DMS114 treated with DMSO at 0.1 percent for 48 hours (cell line): ENCODE results near the gene GSC2.

Experiments used
- DNase-seq: peaks from one replicate; lab custom pipeline; 2025; ENCODE audit not compliant: unreplicated experiment; lab: John Stamatoyannopoulos, UW

The GSC2 gene

DNA sequence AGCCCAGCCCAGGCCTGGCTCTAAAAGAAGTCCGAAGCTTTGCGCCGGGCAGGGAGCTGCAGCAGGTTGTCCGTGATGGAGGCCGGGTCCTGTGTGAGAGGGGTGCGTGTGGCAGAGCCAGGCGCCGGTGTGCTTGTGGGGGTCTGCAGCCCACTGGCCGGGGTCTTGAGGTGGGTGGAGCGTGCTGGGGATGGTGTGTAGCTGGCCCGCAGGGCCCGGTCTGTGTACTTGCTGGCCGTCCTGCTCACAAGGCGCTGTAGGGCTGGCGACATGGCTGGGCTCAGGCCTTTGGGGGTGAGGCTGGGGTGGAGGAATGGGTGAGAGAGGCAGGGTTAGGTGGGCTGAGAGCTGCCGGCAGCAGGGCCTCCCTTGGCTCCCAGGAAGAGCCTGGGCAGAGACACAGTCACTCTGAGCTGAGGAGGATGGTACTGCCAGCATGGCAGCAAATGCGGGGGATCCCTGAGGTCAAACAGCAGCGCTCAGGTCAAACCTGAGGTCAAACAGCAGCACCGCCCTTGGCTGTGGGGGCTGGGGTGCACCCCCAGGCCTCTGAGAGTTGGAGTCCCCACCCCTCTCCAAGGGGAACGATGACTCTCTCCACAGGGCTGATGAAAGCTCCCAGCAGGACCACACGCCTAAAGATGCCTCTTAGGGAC, 15.8 kb downstream of the GSC2 start:
- no peak for DNase-seq

DNA sequence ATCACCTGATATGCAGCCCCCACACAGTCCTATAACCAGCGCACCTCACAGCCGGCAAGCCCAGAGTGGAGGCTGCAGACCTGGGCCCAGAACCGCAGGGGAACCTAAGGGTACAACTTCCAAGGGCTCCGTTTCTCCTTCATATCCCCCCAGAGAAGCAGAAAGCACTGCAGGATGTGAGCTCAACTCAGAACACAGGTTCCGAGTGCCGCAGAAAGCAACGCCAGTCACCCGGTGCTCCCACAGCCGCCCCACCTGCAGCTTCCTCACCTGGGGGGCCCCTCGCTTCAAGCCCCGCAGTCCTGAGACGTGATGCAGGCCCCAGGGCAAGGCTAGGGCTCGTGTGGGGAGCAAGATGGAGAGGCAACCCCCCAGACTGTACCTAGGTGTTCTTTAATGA, 16.5 kb downstream of the GSC2 start:
- no peak for DNase-seq

DNA sequence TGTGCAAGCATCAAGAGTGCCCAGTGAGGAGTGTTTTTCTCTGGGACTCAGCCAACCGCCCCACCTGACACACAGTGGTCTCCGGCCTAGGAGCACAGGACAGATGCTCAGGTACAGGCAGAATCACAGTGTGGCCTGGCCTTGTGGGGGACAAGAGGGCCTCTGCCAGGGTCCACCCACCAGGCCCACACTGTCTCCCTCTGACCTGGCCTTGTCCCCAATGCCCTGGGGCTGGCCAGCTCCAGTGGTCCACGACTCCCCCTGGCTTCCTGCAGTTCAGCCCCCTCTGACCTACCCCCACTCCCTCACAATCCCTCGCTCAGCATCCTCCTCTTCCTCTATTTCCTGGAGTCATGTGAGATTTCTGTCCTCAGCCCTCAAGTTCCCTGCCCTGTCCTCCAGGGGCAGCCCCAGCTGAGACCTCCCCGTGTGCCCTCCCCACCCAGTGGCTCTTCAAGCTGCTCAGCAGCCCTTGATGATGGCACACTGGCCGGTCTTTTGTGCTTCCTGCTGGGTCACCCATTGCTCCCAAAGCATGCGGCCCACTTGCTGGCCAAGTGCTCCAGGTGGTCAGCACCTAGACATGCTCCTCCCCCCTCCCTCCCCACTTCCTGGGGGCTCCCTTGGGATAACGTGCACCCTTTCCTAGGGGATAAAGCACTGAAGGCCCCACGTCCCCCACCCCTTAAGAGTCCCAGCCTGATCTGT, 17.2 kb downstream of the GSC2 start:
- DNase-seq: no peak

DNA sequence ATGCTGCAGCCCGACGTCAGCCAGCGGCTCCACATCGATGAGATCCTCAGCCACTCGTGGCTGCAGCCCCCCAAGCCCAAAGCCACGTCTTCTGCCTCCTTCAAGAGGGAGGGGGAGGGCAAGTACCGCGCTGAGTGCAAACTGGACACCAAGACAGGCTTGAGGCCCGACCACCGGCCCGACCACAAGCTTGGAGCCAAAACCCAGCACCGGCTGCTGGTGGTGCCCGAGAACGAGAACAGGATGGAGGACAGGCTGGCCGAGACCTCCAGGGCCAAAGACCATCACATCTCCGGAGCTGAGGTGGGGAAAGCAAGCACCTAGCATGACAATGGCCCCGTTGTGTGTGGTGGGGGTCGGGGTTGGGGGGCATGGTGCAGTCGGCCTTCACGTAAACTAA, 17.9 kb downstream of the GSC2 start:
- no peak for DNase-seq

DNA sequence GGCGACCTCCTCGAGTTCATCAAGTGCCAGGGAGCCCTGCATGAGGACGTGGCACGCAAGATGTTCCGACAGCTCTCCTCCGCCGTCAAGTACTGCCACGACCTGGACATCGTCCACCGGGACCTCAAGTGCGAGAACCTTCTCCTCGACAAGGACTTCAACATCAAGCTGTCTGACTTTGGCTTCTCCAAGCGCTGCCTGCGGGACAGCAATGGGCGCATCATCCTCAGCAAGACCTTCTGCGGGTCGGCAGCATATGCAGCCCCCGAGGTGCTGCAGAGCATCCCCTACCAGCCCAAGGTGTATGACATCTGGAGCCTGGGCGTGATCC, 18.4 kb downstream of the GSC2 start:
- no peak for DNase-seq

DNA sequence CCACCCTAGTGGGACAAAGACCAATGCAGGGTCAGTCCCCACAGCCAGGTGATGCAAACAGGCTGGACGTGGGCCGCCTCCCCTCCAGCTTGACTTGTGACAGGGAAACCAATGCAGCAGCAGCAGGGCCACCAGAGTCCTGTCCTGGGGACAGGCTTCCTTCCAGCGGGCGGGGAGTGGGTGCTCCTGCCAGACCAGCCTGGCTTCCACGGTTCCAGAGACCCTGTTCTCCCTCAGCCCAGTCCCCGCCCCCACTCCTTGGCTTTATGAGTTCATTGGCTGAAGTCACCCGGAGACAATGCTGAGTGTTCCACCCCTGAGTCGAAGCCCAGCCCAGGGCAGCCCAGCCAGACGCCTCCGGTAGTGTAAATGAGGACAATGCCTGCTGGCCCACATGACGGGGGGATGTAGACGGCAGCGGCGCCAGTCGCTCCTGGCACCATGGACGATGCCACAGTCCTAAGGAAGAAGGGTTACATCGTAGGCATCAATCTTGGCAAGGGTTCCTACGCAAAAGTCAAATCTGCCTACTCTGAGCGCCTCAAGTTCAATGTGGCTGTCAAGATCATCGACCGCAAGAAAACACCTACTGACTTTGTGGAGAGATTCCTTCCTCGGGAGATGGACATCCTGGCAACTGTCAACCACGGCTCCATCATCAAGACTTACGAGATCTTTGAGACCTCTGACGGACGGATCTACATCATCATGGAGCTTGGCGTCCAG, 19.0 kb downstream of the GSC2 start, which contains the start of gene TSSK2:
Gene TSSK2, plus strand, starts transcription at position 350 of the 726 bp plus-strand sequence. Its CDS starts 92 bp downstream, at position 442.
- no peak for DNase-seq

DNA sequence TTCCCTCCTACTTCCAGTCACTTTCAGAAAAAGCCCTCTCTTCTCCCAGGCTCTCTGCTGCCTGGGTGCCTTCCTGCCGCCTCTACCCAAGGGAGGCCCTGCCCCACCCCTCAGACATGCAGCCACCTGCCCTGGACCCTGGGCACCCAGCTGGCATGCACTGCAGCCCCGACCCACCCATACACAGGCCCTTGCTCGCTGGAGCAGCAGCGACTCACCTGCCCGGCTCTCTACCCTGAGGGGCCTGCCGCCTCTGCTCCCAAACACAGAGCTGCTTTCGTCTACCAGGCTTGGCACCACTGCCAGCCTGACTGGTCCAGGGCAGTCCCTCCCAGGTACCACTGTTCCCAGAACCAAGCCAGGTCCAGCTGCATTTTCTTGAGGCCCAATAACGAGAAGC, 20.2 kb downstream of the GSC2 start:
- no peak for DNase-seq

DNA sequence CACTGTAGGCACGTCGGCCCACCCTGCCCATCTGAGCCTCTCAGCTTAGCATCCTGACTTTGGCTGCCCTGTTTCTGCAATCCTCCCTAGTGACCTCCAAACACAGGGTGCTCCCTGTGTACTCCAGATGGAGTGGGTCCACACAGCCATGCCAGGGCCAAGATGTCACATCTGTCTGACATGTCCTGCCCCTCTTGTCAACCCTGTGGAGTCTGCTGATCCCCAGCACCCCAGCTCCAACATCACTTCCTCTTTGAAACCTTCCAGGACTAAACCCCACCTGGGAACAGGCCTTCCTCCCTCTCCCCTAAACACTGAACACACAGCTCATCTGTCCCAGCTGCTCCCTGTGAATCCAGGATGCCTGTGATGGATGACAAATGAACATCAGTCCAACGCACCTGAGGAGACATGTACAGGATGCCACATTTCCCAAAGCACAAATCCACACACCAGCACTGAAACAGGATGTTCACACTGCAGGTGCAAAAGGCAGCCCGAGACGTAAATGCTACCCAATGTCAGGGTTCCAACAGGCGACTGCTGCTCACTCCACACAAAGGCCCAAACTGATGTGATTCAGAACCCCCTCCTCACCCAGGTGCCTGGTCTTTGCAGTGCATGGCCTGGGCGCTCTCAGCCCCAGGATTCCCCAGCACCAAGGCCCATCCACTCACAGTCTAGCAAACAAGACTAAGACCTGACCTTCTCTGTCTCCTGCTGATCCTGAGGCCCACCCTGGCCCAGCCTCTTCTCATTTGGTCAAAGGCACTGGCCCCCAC, 21.0 kb downstream of the GSC2 start:
- no peak for DNase-seq

DNA sequence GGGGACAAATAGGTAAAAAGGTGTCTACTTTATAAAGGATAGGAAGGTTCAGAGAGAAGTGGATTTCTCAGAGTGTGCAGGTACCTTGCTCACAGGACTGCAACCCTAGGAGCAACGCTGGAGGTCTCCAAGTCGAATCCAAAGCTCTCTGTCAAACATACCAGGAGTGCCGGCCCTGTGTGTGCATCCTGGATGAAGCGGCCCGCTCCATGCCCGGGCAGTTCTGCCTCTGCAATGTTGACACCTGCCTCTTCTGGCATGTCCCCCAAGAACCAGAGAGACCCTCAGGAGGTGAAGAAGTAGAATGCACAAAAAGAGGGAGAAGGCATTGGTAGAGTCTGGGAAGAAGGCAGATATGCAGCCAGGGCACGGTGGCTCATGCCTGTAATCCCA, 22.1 kb downstream of the GSC2 start:
- no peak for DNase-seq

DNA sequence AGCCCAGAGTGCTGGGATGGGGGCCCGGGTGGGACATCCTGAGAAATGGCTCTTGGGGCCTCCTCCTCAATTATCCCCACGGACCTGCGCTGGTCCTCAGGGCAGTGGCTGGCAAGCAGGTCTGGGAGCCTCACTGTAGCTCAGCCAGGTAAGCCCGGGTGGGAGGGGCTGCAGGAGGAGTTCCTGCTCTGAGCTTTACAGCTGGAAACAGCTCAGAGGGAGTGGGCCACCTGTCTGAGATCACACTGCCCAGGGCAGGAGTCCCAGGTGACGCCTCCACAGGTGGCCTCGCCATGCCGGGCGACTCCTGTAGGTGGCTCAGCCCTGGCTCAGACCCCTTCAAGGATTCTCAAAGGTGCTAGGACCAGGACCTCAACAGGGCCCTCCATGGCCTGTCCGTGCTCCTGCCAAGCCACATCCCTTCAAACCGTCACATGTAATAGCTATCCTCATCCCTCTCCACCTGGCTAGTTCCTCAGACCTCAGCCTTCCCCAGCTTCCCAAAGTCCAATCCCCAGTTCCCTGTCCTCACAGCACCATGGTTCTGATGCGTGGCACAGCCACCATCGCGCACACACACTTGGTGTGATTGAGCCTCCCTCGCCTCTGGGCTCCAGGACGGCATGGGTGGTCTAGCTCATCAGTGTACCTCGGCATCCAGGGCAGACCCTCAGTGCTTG, 22.6 kb downstream of the GSC2 start:
- DNase-seq: no peak

DNA sequence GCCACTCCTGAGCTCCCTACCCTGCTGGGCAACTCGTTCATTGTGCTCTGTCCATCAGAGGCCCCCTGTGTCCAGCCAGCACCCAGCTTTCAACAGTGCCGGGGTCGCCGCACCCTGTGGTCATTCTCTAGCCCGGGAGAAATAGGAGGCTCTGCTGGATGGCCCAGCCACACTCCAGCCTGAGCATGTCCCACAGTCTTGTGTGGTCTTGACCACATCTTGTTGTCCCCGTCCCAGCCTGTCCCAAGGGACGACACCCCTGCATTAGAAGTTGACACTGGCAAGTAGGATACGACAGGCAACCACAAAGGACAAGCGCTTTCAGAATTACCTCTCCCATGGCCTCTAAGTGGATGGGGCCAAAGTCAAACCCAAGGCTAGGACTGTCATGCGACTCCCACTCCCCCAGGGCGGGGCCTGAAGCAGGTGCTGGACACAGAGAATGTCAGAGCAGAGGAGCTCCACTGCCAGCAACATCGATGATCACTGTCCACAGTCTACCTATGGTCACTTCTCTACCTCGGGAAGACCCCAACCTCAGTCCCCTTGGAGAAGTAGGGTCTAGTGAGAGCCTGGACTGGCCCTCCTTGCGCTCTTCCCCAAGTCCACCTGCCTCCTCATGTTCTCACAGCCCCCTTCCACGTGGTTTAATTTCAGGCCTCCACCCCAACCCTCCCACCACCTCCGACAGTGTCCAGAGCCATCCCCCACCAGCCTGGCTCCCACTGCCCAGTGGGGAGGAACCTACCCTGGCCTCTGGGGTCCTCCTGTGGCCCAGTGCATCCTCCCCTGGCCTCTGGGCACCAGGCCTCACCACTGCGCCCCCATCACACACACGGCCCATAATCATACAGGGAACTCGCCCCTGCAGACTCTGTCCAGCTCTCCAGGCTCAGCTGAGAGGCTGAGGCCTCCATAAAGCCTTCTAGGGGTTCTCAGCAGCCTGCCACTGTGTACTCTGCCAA, 23.5 kb downstream of the GSC2 start:
- no peak for DNase-seq

DNA sequence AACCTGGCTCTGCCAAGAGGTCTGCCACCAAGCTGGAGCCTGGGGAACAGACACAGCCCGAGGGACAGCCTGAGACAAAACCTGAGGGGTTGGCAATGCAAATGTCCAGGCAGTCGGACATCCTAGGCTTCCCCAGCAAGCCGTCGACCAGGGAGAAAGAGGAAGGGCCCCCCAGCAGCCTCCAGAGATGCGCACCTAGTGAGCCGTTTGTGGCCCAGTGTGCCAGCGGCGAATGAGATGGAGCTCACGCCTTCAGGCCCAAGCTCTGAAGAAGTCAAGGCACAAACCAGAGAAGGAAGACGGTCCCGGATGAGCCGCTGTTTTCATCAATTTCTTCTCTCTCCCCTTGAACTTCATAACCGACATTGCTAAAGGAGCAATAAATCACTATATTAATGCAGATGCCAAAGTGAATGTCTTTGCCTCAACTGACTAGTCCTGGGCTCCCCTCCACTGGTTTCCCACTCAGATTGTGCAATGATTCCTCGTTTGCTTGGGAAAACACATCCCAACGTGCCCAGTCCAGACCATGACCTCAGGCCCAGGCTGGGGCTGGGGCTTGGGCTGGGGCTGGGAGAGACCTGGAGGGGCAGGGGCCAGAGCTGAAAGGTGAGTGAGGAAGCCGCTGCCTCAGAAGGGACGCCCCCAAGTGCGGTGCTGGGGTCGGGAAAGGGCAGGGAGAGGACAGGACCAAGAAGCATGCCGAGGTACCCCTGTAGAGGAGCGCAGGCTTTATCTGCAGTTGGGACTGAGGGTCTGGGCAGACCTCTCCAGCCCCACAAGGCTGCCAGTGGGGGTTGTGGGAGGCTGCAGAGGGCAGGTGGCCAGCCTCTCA, 24.4 kb downstream of the GSC2 start:
- no peak for DNase-seq

DNA sequence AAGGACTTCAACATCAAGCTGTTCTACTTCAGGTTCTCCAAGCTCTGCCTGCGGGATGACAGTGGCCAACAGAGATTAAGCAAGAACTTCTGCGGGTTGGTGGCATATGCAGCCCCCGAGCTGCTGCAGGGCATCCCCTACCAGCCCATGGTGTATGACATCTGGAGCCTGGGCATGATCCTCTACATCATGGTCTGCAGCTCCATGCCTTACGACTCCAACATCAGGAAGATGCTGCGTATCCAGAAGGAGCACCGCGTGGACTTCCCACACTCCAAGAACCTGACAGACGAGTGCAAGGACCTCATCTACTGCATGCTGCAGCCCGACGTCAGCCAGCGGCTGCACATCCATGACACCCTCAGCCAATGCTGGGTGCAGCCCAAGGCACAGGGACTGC, 25.1 kb downstream of the GSC2 start:
- no peak for DNase-seq

DNA sequence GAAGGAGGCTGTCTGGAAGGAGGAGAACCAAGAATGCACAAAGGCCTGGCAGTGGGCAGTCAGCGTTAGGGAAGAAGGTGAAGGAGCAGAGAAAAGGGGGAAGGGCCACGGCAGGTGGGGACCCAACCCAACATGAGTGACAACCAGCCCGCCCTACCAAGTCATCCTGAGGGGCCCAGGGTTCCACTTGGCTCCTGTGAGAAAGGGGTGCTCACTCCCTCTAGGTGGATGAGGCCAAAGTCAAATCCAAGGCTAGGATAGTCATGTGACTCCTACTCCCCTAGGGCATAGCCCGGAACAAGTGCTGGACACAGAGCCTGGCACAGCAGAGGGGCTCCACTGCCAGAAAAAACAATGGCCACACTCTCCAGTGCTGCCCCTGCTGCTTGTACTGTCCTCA, 25.7 kb downstream of the GSC2 start:
- DNase-seq: no peak

DNA sequence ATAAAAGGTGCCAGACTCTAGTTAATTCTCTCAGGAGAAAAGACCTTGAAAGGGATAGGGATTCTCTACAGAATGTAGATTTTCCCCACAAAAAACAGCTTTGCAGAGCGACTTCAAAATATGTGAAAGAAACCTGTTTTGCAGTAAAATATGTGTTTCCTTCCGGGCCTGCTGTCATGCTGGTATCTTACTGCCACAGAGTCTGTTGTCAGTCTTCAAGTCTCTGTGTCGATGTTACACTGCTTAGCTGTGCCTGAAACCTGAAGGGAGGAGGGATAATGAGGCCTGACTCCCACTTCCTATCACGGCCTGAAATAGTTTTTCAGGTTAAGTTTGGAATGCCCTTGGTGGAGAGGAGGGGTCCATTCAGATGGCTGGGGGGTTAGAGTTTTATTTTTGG, 26.2 kb downstream of the GSC2 start:
- DNase-seq: no peak

DNA sequence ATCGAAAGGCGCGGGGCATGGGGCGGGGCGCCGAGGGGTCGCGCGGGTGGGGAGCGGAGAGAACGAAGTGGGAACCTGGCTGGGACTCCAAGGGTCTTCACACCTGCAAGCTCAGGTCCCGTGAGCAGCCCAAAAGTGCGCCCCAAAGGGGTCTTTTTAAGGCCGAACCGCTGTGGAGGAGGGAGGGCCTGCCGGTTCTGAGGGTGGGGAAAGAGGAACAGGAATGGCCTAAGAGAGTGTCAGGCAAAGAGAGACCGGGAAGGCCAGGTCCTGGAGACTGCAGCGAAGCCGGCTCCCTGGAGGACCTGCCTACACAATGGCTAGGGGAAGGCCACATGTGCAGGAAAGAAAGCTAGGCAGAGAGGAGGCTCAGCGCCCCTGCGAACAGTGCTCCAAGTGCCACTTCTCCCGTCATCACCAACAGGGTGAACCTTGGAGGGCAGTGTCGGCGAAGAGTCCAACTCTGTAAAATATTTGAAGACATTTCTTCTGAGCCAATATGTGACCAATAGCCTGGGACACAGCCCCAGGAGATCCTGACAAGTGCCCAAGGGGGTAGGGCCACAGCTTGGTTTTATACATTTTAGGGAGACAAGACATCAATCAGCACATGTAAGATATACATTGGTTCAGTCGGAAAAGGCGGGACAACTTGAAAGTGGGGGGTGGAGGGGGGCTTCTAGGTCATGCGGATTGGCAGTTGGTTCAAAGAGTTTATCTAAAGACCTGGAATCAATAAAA, 27.2 kb downstream of the GSC2 start:
- no peak for DNase-seq

DNA sequence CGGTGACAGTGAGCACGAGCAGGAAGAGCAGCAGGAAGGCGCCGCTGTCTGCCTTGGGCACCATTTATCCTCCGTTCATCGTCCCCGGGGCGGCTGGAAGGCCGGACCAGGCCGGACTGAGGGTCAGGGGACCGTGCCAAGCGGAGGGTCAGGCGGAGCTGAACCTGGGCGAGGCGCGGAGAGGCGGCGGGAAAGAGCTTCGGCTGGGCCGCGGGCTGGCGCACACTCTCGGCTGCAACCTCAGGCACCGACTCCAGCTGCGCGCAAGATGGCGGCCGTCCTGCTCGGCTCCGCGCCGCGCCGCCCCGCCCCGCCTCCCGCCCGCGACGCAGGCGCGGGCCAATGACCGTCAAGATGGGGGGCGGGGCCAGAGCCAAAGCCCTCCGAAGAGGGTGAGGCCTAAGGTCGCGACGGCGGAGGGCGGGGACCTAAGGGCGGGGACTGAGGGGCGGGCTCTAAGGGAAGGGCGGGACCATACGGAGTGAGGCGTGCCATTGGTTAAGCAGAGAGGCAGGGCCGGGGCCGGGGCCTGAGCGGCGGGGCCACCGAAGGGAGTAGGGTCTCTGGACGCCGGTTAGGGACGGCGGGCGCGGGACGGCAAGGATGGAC, 27.8 kb downstream of the GSC2 start, which contains the start of gene DGCR2:
Gene DGCR2, minus strand, starts transcription at position 270 of the 609 bp plus-strand sequence. Its CDS starts 206 bp downstream, at position 64.
- peak; percentile 82 for DNase-seq
